Endothelial cell of umbilical vein (primary cell): ENCODE data around the gene ZBTB43. TPM values are rescaled to one million over a fixed set of nuclear protein-coding genes. Genes with fewer than 3 reads are reported as not detected.

Experiments
- BruUV-seq: library from RNA; stranded (reverse); fragments of 400-500 nt; replicated peaks from 2 replicates; lab custom pipeline; 2021; lab: Mats Ljungman, UMichigan
- CTCF ChIA-PET: fragments of 300-600, 350-600 bp; sonication (Branson Sonifier 250); formaldehyde crosslinking; loops from one replicate; lab custom pipeline; 2021; ENCODE audit warnings: antibody characterized with exemption, inconsistent platforms; lab: Charles Lee
- POLR2A ChIA-PET: fragments of 300-600, 350-600 bp; sonication (Branson Sonifier 250); formaldehyde crosslinking; loops from one replicate; lab custom pipeline; 2021; ENCODE audit warnings: antibody characterized with exemption, inconsistent platforms; lab: Charles Lee
- DNase-seq: peaks from one replicate; pipeline ENCODE4 v3.0.0-alpha.2; 2011; ENCODE audit warnings: low read depth, low spot score
- FAIRE-seq: peaks from 2 replicates; lab custom pipeline; 2011; peaks lifted over from hg19 to GRCh38; lab: Jason Lieb, UNC
- H2AFZ ChIP-seq: 2 replicates; pipeline ENCODE4 v1.6.0; 2012; ENCODE audit warnings: low read depth, low read length, control low read depth, inconsistent platforms
- H3K27ac ChIP-seq: 2 replicates; pipeline ENCODE4 v1.5.1; 2011; ENCODE audit warnings: low read depth, mild to moderate bottlenecking, control low read depth, low read length, moderate library complexity; ENCODE audit not compliant: insufficient read depth
- H3K27me3 ChIP-seq, 2 experiments: 2 replicates each; pipeline versions ENCODE4 v1.6.0 to v1.6.1; 2011; ENCODE audit warnings: low read length in 2 of 2, mixed read lengths in 1 of 2; ENCODE audit not compliant: control insufficient read depth in 2 of 2, insufficient read depth in 2 of 2
- H3K36me3 ChIP-seq, 2 experiments: 2 replicates in 1 of 2; 3 replicates in 1 of 2; pipeline ENCODE4 v1.5.1; 2011; ENCODE audit warnings: low read length in 2 of 2, mild to moderate bottlenecking in 1 of 2, moderate library complexity in 1 of 2; ENCODE audit not compliant: control insufficient read depth in 2 of 2, insufficient read depth in 2 of 2; ENCODE audit errors: extremely low read depth in 1 of 2
- H3K4me1 ChIP-seq: 3 replicates; pipeline ENCODE4 v1.5.1; 2011; ENCODE audit warnings: mild to moderate bottlenecking, low read length; ENCODE audit not compliant: control insufficient read depth, insufficient read depth; ENCODE audit errors: extremely low read depth
- H3K4me2 ChIP-seq: 2 replicates; pipeline ENCODE4 v1.6.1; 2011; ENCODE audit warnings: low read length, control low read depth, mixed read lengths; ENCODE audit not compliant: insufficient read depth
- H3K4me3 ChIP-seq, 3 experiments: fragments of 200-600 bp in 1 of 3; sonication (generic), shearing (Covaris generic) in 1 of 3; replicated peaks in 1 of 3; 2 replicates each; pipeline ENCODE4 v1.5.1; 2011 to 2016; ENCODE audit warnings: control low read depth in 3 of 3, low read length in 3 of 3, mild to moderate bottlenecking in 2 of 3, inconsistent platforms in 1 of 3, low read depth in 1 of 3, moderate library complexity in 1 of 3; ENCODE audit not compliant: insufficient read depth in 1 of 3
- H3K79me2 ChIP-seq: 2 replicates; pipeline ENCODE4 v1.6.0; 2012; ENCODE audit warnings: low read length, inconsistent platforms; ENCODE audit not compliant: control insufficient read depth, insufficient read depth
- H3K9ac ChIP-seq: replicated peaks from 2 replicates; pipeline ENCODE3; 2011; ENCODE audit warnings: low read length, control low read depth; ENCODE audit not compliant: insufficient read depth; ENCODE audit errors: extremely low read depth
- H3K9me1 ChIP-seq: replicated peaks from 3 replicates; pipeline ENCODE4 v1.6.0; 2011; ENCODE audit warnings: mild to moderate bottlenecking, low read length; ENCODE audit not compliant: control insufficient read depth, insufficient read depth; ENCODE audit errors: extremely low read depth
- H3K9me3 ChIP-seq: replicated peaks from 2 replicates; pipeline ENCODE4 v1.5.1; 2012; ENCODE audit warnings: low read length, inconsistent platforms; ENCODE audit not compliant: control insufficient read depth, insufficient read depth
- H4K20me1 ChIP-seq: replicated peaks from 2 replicates; pipeline ENCODE3; 2011; ENCODE audit warnings: mild to moderate bottlenecking, low read length; ENCODE audit not compliant: control insufficient read depth, insufficient read depth; ENCODE audit errors: extremely low read depth
- CTCF ChIP-seq, 2 donors: IDR thresholded peaks; 1 replicate in 1 of 2; 2 replicates in 1 of 2; pipeline ENCODE4 v1.5.1; 2011; ENCODE audit warnings: low read length in 2 of 2, mild to moderate bottlenecking in 2 of 2, moderate library complexity in 2 of 2, control low read depth in 1 of 2, inconsistent platforms in 1 of 2, low read depth in 1 of 2; ENCODE audit not compliant: insufficient read depth in 1 of 2; ENCODE audit errors: extremely low read depth in 1 of 2
- EZH2 ChIP-seq: IDR thresholded peaks from 2 replicates; pipeline ENCODE4 v1.6.1; 2012; ENCODE audit warnings: borderline replicate concordance, low read depth, mild to moderate bottlenecking, moderate library complexity, low read length, inconsistent platforms; ENCODE audit not compliant: severe bottlenecking
- FOS ChIP-seq: IDR thresholded peaks from 2 replicates; pipeline ENCODE4 v1.6.1; 2011; ENCODE audit warnings: mild to moderate bottlenecking, low read length, moderate library complexity, borderline replicate concordance; ENCODE audit not compliant: insufficient read depth
- GATA2 ChIP-seq: IDR thresholded peaks from 2 replicates; pipeline ENCODE4 v1.7.0; 2011; ENCODE audit warnings: low read depth, mild to moderate bottlenecking, moderate library complexity, mixed read lengths, low read length; ENCODE audit not compliant: insufficient read length, insufficient read depth
- JUN ChIP-seq: IDR thresholded peaks from 2 replicates; pipeline ENCODE4 v1.6.1; 2011; ENCODE audit warnings: borderline replicate concordance, low read depth; ENCODE audit not compliant: insufficient read length, insufficient read depth
- MAX ChIP-seq: IDR thresholded peaks from 2 replicates; pipeline ENCODE4 v1.6.1; 2011; ENCODE audit not compliant: insufficient read depth, insufficient read length
- MYC ChIP-seq: IDR thresholded peaks from one replicate; pipeline ENCODE4 v1.6.1; 2011; ENCODE audit warnings: mild to moderate bottlenecking, low read depth, low read length
- POLR2A ChIP-seq: IDR thresholded peaks from 2 replicates; pipeline ENCODE4 v1.6.1; 2012; ENCODE audit warnings: low read depth, mild to moderate bottlenecking, control low read depth, low read length
- POLR2AphosphoS5 ChIP-seq: IDR thresholded peaks from 2 replicates; pipeline ENCODE4 v1.6.1; 2012; ENCODE audit warnings: low read depth, mild to moderate bottlenecking, control low read depth, low read length, moderate library complexity; ENCODE audit not compliant: insufficient read depth
- dilution Hi-C: fragments of 300-500 bp; cut with MboI; formaldehyde crosslinking; loops from one replicate; pipeline ENCODE4 v1.15.0; 2019; ENCODE audit warnings: low sequenced_read_pairs; ENCODE audit not compliant: extremely low pct_ligation_motif_present
- intact Hi-C: fragments of 100-400 bp; cut with micrococcal nuclease; formaldehyde crosslinking; loops from one replicate; pipeline ENCODE4 v1.10.0; 2022
- polyA plus RNA-seq, 4 experiments: library from polyadenylated mRNA; depleted of rRNA in 3 of 4; stranded (reverse) in 3 of 4; unstranded in 1 of 4; fragments of >200 nt; gene quantifications; 2 replicates each; pipeline versions ENCODE4 v1.2.1 to v1.2.3, GENCODE V29; 2011 to 2012; ENCODE audit warnings: missing spikeins in 1 of 4
- total RNA-seq: library from RNA; stranded (reverse); gene quantifications from 2 replicates; pipeline ENCODE4 v1.2.3, GENCODE V29; 2021

The ZBTB43 gene
- total and polyA plus RNA-seq, 2 donors (not counting 3 experiments of a cell fraction or from before 2014, with no cell fraction given) = 3.2 to 9.0 TPM

- peaks cover 18% of the 10 kb centered on the region for H3K79me2 ChIP-seq
- H3K27ac ChIP-seq = no peak overlapping the region
- H3K4me1 ChIP-seq = no peaks in the 10 kb centered on the region
- no peak overlapping the region for H3K4me3 ChIP-seq
- no peak for TF ChIP-seq MAX
- no peak for TF ChIP-seq JUN
- no peak for TF ChIP-seq GATA2
- no peak for TF ChIP-seq POLR2AphosphoS5
- no peak for TF ChIP-seq CTCF (IDR thresholded peaks at IDR 0.05; ENCODE audit: extremely low read depth in 1 of 2, insufficient read depth in 1 of 2, low read depth in 1 of 2, low read length in 2 of 2)
- TF ChIP-seq FOS = no peak
- TF ChIP-seq POLR2A = no peak
- no peak for TF ChIP-seq MYC
- no peak for TF ChIP-seq EZH2
- no peaks in the 10 kb centered on the region for H3K9me1 ChIP-seq
- no peaks in the 10 kb centered on the region for H3K27me3 ChIP-seq
- no peaks in the 10 kb centered on the region for H4K20me1 ChIP-seq
- DNase-seq (no peak), FAIRE-seq (no peak)
- CTCF ChIA-PET = no interaction called here
- H3K4me2 ChIP-seq = no peak overlapping the region
- no peaks in the 10 kb centered on the region for H3K9me3 ChIP-seq
- POLR2A ChIA-PET = no interaction called here
- no peak overlapping the region for H3K9ac ChIP-seq
- intact Hi-C loops = no loop called here
- peaks cover 10 to 12% of the 10 kb centered on the region in 2 experiments for H3K36me3 ChIP-seq
- H2AFZ ChIP-seq = no peak overlapping the region
- BruUV-seq = no TSS peak
- dilution Hi-C loops = no loop called here
These were observed 71.1 kb downstream of the ZBTB43 start for GRCh38 chr9:126875756-126876510.
